Stimulated activated naive CD4-positive, alpha-beta T cell treated with Interleukin-2 at 50 U/mL for 16 hours (primary cell): Measurements from ENCODE around the gene UBE2QL1.

Experiments
- DNase-seq: peaks from one replicate; lab custom pipeline; 2025; lab: John Stamatoyannopoulos, UW

Gene UBE2QL1

DNA sequence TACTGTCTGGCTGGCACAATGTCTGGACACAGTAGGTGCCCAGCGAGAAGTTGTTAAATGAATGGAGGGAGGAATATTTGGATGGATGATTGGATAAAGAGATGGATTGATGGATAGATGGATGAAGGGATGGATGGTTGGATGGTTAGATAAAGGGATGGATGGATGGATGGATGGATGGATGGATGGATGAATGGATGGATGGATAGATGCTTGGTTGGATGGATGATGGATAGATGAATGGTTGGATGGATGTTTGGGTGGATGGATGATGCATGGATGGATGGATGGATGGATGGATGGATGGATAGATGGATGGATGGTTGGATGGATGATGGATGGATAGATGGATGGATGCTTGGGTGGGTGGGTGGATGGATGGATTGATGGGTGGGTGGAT, 90.4 kb downstream of the UBE2QL1 start:
- no peak for DNase-seq

DNA sequence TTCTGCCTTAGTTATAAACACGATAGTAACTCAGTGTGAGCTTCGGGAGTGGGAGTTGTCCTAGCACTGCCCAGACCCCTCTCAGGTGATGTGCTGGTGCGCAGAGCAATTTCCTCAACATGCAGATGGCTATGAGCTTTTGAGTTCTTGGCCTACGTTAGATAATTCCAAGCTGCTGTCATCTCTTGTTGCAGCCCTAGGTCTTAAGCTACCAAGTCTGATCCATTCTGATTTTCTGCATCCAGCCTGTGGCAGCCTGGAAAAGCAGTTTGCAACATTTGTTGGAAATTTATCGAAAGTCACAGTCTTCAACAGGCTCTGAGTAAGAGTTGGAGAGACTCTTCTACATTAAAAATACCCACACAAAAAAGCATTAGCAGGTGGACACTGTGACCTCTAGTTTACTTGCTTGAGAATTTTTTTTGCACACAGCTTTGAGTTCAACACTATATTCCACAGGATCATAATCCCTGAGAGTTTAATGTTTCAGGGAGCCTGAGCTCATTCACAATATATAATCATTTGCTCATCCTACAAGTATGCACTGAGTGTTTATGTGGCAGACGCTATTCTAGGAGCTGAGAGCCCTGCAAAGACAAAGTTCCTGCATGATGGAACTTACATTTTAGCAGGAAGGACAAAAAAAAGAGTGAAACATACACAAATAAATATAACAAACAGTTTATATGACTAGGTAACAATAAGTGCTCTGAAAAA, 91.6 kb downstream of the UBE2QL1 start:
- no peak for DNase-seq

DNA sequence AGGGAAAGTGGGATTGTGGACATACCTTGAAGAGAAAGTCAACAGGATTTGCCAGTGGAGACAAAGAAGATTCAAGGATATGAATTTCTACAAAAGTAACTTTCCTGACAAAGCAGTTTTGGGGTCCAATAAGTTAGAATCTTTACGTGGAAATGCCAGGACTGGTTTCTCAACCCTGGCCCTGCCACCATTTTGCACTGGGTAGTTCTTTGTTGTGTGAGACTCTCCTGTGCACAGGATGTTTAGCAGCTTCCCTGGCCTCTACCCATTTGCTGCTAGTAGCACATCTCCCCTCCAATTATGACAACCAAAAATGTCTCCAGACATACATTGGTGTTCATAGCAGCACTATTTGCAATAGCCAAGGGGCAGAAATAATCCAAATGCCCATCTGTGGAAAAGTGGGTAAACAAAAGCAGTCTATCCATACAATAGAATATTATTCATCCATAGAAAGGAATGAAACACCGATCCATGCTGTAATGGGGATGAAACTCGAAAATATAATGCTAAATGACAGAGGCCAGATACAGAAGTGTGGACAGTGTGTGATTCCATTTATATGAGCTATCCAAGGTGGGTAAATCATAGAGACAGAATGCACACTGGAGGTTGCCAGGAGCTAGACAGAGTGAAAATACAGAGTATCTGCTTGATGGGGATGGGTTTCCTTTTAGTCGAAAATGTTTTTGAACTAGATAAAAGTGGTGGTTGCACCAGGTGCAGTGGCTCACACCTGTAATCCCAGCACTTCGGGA, 92.8 kb downstream of the UBE2QL1 start:
- no peak for DNase-seq

DNA sequence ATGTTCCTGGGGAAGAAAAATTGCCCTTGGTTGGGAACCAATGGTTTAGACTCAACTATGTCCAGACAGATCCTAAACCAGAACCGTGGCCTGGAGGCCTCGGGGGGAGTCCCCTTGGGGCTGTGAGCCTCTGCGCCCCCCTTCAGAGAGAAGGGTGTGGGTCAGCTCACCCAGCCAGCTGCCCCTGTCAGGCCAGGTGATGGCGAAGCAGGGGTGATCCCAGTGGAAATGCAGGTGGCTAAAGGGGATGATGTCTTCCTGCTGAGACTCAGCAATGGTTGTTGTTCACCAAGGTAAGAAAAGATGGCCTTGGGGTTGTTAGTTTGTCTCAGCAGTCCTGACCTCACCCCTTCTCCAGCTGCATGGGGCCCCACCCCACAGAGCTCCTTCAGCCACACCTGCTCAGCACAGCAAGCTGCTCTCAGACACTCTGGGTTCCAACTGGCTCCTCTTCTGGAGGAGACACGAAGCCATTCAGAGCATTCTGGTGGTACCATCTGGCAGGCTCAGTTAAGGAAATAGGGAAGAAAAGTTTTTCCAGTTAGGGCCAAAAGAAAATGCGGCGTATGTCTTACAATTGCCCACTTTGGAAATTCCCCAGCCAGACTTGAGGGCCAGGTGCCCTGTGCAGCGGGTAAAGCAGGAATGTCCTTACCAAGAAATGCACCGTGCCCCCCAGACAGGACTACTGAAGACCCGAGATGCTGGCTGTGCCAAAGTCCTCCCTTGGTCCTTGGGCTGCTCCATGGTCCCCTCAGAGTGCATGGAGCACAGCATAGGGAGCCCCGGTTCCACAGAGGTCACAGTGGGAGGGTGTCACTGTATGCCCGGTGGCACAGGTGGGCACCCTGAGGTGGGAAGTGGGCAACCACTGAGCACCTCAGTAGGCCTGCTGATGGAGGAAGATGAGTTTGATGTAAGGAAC, 94.0 kb downstream of the UBE2QL1 start:
- DNase-seq = no peak

DNA sequence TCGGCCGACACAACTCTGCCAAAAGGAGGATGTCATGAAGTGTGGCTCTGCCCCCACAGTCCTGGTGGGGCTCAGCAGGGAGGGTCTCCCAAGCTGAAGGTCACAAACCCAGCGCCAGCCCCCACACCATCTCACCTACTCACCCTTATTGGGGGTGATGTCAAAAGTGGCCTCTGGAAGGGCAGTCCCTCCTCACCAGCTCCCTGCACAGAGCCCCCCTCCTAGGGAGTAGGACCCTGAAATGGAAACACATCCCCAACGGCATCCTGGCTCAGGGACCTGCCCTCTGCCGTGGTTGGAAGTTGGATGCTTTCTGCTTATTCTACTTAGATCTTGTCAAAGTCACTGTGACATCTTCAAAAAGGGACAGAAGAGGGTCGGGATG, 94.7 kb downstream of the UBE2QL1 start:
- DNase-seq = no peak

DNA sequence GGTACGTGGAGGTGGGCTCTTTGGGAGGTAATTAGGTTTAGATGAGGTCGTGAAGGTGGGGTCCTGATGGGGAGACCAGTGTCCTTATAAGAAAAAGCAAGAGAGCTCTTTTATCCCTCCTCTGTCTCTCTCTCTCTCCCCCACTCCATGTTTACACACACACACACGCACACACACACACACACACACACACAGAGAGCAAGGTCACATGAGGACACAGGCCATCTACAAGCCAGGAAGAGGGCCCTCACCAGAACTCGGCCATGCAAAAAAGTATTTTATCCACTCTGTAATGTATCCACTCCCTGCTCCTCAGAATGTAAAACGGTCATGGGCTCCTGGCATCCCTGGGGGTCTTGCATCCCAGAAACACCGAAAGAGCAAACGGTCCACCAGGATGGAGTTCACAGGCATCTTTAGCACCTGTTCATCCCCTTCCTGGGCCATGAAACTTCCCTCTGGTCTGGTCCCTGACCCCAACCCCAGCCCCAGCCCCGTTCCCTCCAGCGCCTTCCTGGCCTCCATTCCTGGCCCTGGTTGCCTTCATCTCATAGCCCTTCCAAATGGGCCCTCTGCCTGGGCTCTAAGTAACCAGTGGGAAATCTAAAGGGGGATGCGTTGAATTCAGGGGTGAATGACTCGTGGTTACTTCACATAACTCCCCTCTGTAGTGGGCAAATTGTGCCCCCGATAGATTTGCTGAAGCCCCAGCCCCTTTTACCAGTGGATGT, 95.3 kb downstream of the UBE2QL1 start:
- DNase-seq = no peak
